GM21619 (cell line): ENCODE results near the gene GPC5.
A peak's percentile ranks its signal among the peaks of the same experiment; 100 is the strongest.
"Not testable (repeated sequence)": the region's sequence is repeated elsewhere in the genome, so short reads cannot be mapped to it uniquely, and the experiment has no call there.

Experiments
- ATAC-seq: cut with Tn5 transposase; IDR thresholded peaks from one replicate; pipeline ENCODE4 v1.9.1; 2021; ENCODE audit not compliant: unreplicated experiment

GPC5 gene

DNA sequence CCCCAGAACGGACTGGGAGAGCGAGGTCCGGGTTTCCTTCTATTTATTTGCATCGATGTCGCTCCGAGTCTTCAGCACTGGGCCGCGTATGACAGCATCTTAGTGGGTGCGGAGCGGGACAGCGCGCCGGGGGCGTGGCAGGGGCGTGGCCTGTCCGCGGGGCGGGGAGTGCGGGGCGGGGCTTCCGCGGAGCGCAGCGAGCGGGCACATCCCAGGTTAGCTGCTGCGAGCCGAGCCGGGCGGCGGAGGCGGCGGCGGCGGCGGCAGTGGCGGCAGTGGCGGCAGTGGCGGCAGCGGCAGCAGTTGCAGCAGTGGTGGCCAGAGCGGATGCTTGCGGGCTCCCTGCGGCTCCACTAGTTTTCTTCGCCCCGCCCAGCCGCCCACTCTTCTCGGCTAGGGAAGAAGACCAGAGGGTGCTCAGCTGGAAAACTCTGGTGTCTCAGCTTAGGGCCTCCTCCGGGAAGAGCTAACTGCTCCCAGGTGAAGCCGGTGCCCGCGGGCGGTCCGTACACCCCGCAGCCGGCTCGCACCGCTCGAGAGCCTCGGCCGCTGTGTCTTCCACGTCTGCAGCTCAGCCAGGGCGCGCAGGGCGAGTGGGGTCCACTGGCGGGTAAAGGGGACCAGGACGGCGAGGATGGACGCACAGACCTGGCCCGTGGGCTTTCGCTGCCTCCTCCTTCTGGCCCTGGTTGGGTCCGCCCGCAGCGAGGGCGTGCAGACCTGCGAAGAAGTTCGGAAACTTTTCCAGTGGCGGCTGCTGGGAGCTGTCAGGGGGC lies at the start of gene GPC5:
Gene GPC5, plus strand, starts transcription at position 209 of the 776 bp plus-strand sequence.
- ATAC-seq, result peak; percentile 88

DNA sequence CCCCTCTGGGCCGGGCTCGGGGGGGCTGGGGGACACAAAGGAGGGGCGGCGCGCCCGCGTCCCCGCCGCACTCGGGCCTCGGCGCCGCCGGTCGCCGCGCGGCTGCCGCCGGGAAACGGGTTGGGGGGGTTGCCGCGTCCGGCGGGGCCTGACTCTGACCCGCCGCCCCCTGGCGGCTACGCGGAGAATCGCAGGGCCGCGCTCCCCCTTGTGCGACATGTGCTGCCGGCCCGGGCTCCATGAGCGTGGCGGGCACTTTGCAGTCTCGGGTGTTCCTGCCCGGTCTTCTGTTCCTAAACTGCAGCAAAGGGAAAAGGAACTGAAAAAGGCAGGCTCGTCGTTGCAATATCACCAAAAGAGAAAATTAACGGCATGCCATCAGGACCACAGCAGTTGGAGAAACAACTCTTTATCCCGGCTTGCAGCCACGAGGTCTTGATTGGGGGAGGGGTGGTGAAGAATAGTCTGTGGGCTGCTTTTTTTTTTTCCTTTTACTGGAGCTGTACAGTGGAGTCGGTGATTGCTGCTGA lies 49.5 kb upstream of the GPC5 start:
- peak; percentile 49 for ATAC-seq

DNA sequence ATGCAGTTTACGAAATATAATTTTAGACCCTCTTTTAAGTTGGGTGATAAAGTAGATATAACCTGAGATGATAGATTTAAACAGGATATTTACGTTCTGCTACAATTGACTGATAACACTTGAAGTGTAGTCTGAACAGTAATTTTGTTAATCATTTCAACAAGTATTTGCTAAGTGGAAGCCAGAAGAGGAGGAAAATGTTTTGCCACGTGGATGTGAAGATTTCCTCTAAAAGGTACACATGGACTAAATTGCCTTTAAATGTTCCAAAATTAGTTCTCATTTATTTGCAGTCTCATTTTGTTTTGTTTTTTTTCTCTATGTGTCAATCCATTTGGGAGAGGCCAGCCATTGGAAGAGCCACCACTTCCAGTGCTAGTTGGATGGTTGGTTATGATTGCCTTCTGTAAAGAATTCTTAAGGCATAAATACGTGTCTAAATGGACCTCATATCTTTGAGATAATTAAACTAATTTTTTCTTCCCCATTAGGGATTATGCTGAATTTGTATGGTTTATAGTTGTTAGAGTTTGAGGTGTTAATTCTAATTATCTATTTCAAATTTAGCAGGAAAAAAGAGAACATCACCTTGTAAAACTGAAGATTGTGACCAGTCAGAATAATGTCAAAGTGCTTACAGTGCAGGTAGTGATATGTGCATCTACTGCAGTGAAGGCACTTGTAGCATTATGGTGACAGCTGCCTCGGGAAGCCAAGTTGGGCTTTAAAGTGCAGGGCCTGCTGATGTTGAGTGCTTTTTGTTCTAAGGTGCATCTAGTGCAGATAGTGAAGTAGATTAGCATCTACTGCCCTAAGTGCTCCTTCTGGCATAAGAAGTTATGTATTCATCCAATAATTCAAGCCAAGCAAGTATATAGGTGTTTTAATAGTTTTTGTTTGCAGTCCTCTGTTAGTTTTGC lies 48.2 kb upstream of the GPC5 start:
- no peak for ATAC-seq

GRCh38 chr13:91351123-91351522 lies 47.3 kb upstream of the GPC5 start:
- no peak for ATAC-seq

DNA sequence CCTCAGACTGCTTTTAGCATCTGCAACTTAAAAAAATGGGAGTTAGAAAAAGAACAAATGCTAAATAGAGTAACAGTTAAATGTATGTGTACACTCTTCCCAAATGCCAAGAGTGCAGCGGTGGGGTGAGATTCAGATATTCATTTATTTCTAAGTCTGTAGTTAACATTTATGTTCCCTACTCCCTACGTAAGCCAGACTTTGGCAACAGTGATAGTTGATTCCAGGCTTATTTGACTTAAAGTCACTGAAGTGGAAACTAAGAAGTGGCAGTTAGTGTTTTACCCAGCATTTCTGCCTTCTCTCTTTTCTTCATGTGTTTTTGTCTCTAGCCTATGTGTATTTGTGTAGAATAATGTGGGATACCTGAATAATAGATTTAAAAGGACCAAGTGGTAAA lies 46.4 kb upstream of the GPC5 start:
- no peak for ATAC-seq

GRCh38 chr13:91352891-91353290 lies 45.5 kb upstream of the GPC5 start:
- ATAC-seq, result not testable (repeated sequence)

GRCh38 chr13:91353494-91353893 lies 44.9 kb upstream of the GPC5 start:
- ATAC-seq, result no peak

- ATAC-seq, result no peak
These were observed 43.2 kb upstream of the GPC5 start for GRCh38 chr13:91355099-91355825.

- ATAC-seq, result no peak
These were observed 42.4 kb upstream of the GPC5 start for GRCh38 chr13:91355826-91356710.

DNA sequence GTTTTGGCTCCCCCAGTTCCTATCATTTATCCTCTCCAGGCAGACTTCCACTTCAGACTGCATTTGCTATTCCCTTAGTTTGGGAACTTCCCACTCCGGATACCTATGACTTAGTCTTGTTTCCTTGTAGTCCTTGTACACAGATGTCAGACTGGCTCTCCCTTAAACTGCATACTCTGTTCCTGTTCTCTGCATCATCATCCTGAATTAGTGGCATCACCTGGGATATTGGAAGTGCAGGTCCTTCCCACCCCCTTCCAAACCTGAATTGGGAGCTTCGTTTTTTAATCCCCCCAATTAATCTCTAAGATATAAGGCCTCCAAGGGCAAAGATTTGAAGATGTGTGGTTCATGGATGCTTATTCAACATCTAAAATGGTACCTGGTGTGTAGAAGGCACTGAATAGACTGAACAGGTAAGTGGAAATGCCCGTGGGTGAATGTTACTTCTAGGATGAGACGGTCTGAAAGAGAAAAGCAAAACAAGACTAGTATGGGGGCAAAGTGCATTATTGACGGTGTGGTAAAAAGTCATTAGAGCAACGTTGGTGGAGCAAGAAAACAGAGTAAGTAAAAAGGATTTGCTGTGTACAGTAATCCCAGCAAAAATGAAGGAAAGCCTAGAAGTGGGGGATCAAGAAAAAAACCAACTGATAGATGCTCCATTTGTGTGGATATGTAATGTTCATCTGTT lies 41.4 kb upstream of the GPC5 start:
- no peak for ATAC-seq

- ATAC-seq, result no peak
These were observed 40.6 kb upstream of the GPC5 start for GRCh38 chr13:91357613-91358386.

DNA sequence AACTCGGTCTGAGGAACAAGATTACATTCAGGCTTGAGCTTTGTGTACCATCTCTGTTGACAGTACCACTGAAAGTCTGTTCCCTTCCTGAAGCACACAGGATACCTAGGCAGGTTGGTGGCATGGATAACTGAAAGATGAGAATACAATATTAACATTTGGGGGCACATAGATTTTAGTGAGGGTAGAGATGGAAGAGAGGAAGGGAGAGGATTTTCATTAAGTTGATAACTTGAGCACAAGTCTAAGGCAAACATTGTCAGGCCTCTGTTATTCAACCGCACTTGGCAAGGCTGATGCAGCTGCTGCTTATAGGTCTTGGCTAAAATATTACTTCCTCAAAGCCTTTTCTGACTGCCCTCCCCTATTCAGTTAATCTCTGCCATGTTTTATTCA lies 40.0 kb upstream of the GPC5 start:
- ATAC-seq, result no peak

GRCh38 chr13:91359111-91359510 lies 39.3 kb upstream of the GPC5 start:
- ATAC-seq, result no peak

GRCh38 chr13:91359631-91360030 lies 38.8 kb upstream of the GPC5 start:
- no peak for ATAC-seq

GRCh38 chr13:91360246-91360751 lies 38.1 kb upstream of the GPC5 start:
- ATAC-seq, result no peak

- ATAC-seq, result no peak
These were observed 36.6 kb upstream of the GPC5 start for GRCh38 chr13:91361755-91362271.

DNA sequence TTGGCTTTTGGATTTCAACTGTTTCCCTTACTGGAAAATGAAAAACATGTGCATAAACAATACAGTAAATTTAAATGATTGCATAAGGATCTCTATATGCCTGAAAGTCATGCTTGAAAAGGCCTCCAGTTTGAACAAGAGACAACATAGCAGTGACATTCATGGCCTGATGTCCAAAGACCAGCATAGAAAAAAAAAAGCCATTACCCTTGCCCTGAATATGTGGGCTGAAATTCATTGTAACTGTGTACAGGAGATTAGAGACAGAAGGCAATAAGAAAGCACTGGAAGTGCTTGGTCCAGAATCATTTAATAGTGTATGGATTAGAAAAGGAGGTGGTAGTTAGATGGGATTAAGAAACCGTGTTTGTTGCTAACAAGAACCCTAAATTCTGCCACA lies 35.5 kb upstream of the GPC5 start:
- no peak for ATAC-seq

DNA sequence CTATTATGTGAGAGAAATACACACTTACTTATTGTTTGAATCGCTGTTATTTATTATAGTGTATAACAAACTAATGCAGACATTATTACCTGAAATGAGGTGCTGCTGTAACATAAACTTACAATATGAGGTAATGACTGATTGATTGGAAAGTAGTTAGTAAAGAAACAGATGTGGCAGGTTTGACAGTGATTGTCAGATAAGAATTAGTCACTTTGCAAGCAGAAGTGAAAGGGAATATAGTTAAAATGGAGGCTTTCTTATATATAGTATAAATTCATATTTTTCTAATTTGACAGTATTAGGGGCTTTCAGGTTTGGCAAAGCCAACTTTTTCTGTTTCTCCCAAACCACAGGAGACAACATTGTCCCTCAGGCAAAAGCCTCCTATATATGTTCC lies 30.3 kb upstream of the GPC5 start:
- ATAC-seq, result no peak
